ENCODE measurements around the gene GEMIN7. TPM values are rescaled to one million over a fixed set of nuclear protein-coding genes. Genes with fewer than 3 reads are reported as not detected.

GEMIN7 gene
- total RNA-seq, 4 donors from 2014 or later = 3.0 to 21.1 (median 15.9) TPM

- Histone ChIP-seq H3K27ac (no peak overlapping the region), H3K9me3 (no peaks in the 10 kb centered on the region), H3K36me3 (peaks cover 0 to 84% (median 39%) of the 10 kb centered on the region in 4 donors), H3K4me1 (peaks cover 0 to 10% (median 3%) of the 10 kb centered on the region in 4 donors), H3K27me3 (no peaks in the 10 kb centered on the region), H3K4me3 (no peak overlapping the region)
- intact Hi-C loops (cut with DNase I; ENCODE audit: low total_unique reads) (no loop called here), in situ Hi-C loops (cut with MboI; ENCODE audit: low pct_ligation_motif_present in 1 of 4, low pct_unique_long_range_greater_than_20kb in 1 of 4, low sequenced_read_pairs in 3 of 4) (no loop called here)
- TF ChIP-seq CTCF (IDR thresholded peaks at IDR 0.05) (no peak), POLR2A (IDR thresholded peaks at IDR 0.05) (no peak), POLR2AphosphoS5 (IDR thresholded peaks at IDR 0.05) (no peak), EP300 (IDR thresholded peaks at IDR 0.05; ENCODE audit: low read depth) (no peak)
- WGBS, 2 donors (ENCODE audit: low coverage in 1 of 2) = 82% methylated on average over 8 of the region's 8 CpGs; no CpG with 5 or more reads in 1 of the 2 donors
- no peak for DNase-seq
These were observed 22.2 kb upstream of the GEMIN7 start for GRCh38 chr19:45056831-45057230.

GRCh38 chr19:45057444-45057843 is 21.6 kb upstream of the GEMIN7 start:
- intact Hi-C loops (cut with DNase I; ENCODE audit: low total_unique reads) (no loop called here), in situ Hi-C loops (cut with MboI; ENCODE audit: low pct_ligation_motif_present in 1 of 4, low pct_unique_long_range_greater_than_20kb in 1 of 4, low sequenced_read_pairs in 3 of 4) (no loop called here)
- H3K27ac ChIP-seq = no peak overlapping the region
- peaks cover 0 to 84% (median 39%) of the 10 kb centered on the region in 4 donors for H3K36me3 ChIP-seq
- H3K4me3 ChIP-seq = no peak overlapping the region
- H3K4me1 ChIP-seq = peaks cover 0 to 4% (median under 1%) of the 10 kb centered on the region in 4 donors
- no peak for DNase-seq
- no peaks in the 10 kb centered on the region for H3K9me3 ChIP-seq
- WGBS, 2 donors (ENCODE audit: low coverage in 1 of 2) = 93% methylated on average over 9 of the region's 9 CpGs; no CpG with 5 or more reads in 1 of the 2 donors
- no peaks in the 10 kb centered on the region for H3K27me3 ChIP-seq
- TF ChIP-seq POLR2AphosphoS5 (IDR thresholded peaks at IDR 0.05) = no peak
- TF ChIP-seq EP300 (IDR thresholded peaks at IDR 0.05; ENCODE audit: low read depth) = no peak
- TF ChIP-seq POLR2A (IDR thresholded peaks at IDR 0.05) = no peak
- no peak for TF ChIP-seq CTCF (IDR thresholded peaks at IDR 0.05)

- no peak for DNase-seq
- Histone ChIP-seq H3K27ac (no peak overlapping the region), H3K9me3 (no peaks in the 10 kb centered on the region), H3K36me3 (peaks cover 0 to 77% (median 34%) of the 10 kb centered on the region in 4 donors), H3K4me1 (no peaks in the 10 kb centered on the region), H3K4me3 (no peak overlapping the region), H3K27me3 (no peaks in the 10 kb centered on the region)
- TF ChIP-seq EP300 (IDR thresholded peaks at IDR 0.05; ENCODE audit: low read depth) (no peak), POLR2AphosphoS5 (IDR thresholded peaks at IDR 0.05) (no peak), POLR2A (IDR thresholded peaks at IDR 0.05) (no peak), CTCF (IDR thresholded peaks at IDR 0.05) (no peak)
- in situ Hi-C loops (cut with MboI; ENCODE audit: low pct_ligation_motif_present in 1 of 4, low pct_unique_long_range_greater_than_20kb in 1 of 4, low sequenced_read_pairs in 3 of 4) (no loop called here), intact Hi-C loops (cut with DNase I; ENCODE audit: low total_unique reads) (no loop called here)
- 83 to 85% methylated on average over 10 to 14 of the region's 14 CpGs for WGBS, 2 donors (ENCODE audit: low coverage in 1 of 2)
These were observed 20.4 kb upstream of the GEMIN7 start for GRCh38 chr19:45058622-45059159.

GRCh38 chr19:45059258-45059965 is 19.6 kb upstream of the GEMIN7 start:
- 52% methylated on average over 16 of the region's 16 CpGs; no CpG with 5 or more reads in 1 of the 2 donors for WGBS, 2 donors (ENCODE audit: low coverage in 1 of 2)

More at GRCh38 chr19:45059258-45059965, 19.6 kb upstream of the GEMIN7 start:
- no peaks in the 10 kb centered on the region for H3K4me1 ChIP-seq
- in situ Hi-C loops (cut with MboI; ENCODE audit: low pct_ligation_motif_present in 1 of 4, low pct_unique_long_range_greater_than_20kb in 1 of 4, low sequenced_read_pairs in 3 of 4) = no loop called here
- H3K9me3 ChIP-seq = no peaks in the 10 kb centered on the region
- peak; percentile 87 for DNase-seq
- peaks cover 0 to 77% (median 37%) of the 10 kb centered on the region in 4 donors for H3K36me3 ChIP-seq
- no peaks in the 10 kb centered on the region for H3K27me3 ChIP-seq
- TF ChIP-seq POLR2A (IDR thresholded peaks at IDR 0.05) (no peak), CTCF (IDR thresholded peaks at IDR 0.05) (peak; percentile 89 to 93 (median 92))
- no peak overlapping the region for H3K27ac ChIP-seq
- intact Hi-C loops (cut with DNase I; ENCODE audit: low total_unique reads) = no loop called here
- no peak overlapping the region for H3K4me3 ChIP-seq

Measured in transverse colon (tissue), 4 donors.